HepG2 (cell line): ENCODE data around the gene NXN. TPM values are rescaled to one million over a fixed set of nuclear protein-coding genes. Genes with fewer than 3 reads are reported as not detected.

Experiments
- ATAC-seq: fragments of 200-7000 bp; cut with Tn5 transposase; 3 replicates; pipeline ENCODE4 v1.9.1; 2020; ENCODE audit warnings: mild to moderate bottlenecking, moderate library complexity
- BruUV-seq: library from RNA; stranded (reverse); fragments of 400-500 nt; replicated peaks from 2 replicates; lab custom pipeline; 2021; lab: Mats Ljungman, UMichigan
- CTCF ChIA-PET: fragments of 300-600 bp; formaldehyde crosslinking; extraction: SDS; loops from one replicate; lab custom pipeline; 2021; ENCODE audit warnings: low total read pairs, inconsistent platforms, low intra/inter-chr PET ratio; lab: Yijun Ruan, JAX
- POLR2A ChIA-PET: fragments of 350-600 bp; sonication (Branson Sonifier 250); formaldehyde crosslinking; loops from one replicate; lab custom pipeline; 2020; ENCODE audit warnings: antibody characterized with exemption, inconsistent platforms; lab: Yijun Ruan, JAX
- DNase-seq: peaks from one replicate; pipeline ENCODE4 v3.0.0-alpha.2; 2015; ENCODE audit warnings: low spot score
- FAIRE-seq: peaks from 3 replicates; lab custom pipeline; 2011; peaks lifted over from hg19 to GRCh38; lab: Jason Lieb, UNC
- H2AFZ ChIP-seq: one replicate; pipeline ENCODE4 v1.6.1; 2011; ENCODE audit warnings: low read length, inconsistent platforms
- H3K27ac ChIP-seq: fragments of 300-600 bp; 3 replicates; pipeline ENCODE4 v1.8.0; 2011; ENCODE audit warnings: mixed run types, mild to moderate bottlenecking, mixed read lengths, low read length, inconsistent platforms; ENCODE audit not compliant: insufficient read depth; ENCODE audit errors: extremely low read length
- H3K27me3 ChIP-seq, 2 experiments: fragments of 200-600 bp in 1 of 2; 2 replicates in 1 of 2; 3 replicates in 1 of 2; pipeline versions ENCODE4 v1.6.0 to v1.8.0; 2011; ENCODE audit warnings: low read length in 2 of 2, mild to moderate bottlenecking in 2 of 2, moderate library complexity in 2 of 2, inconsistent platforms in 1 of 2; ENCODE audit not compliant: insufficient read depth in 2 of 2, control insufficient read depth in 1 of 2
- H3K36me3 ChIP-seq, 2 experiments: fragments of 200-600 bp in 1 of 2; replicated peaks in 1 of 2; 2 replicates in 1 of 2; 3 replicates in 1 of 2; pipeline versions ENCODE4 v1.5.1 to v1.8.0; 2011; ENCODE audit warnings: low read length in 2 of 2, inconsistent platforms in 1 of 2; ENCODE audit not compliant: insufficient read depth in 2 of 2, control insufficient read depth in 1 of 2
- H3K4me1 ChIP-seq: 2 replicates; pipeline ENCODE4 v1.5.1; 2012; ENCODE audit warnings: low read length, inconsistent platforms; ENCODE audit not compliant: insufficient read depth
- H3K4me2 ChIP-seq: 2 replicates; pipeline ENCODE4 v1.6.0; 2011; ENCODE audit warnings: low read depth, low read length, inconsistent platforms
- H3K4me3 ChIP-seq, 3 experiments: fragments of 200-600 bp in 1 of 3; sonication (generic), shearing (Covaris generic) in 1 of 3; replicated peaks in 1 of 3; 2 replicates each; pipeline ENCODE4 v1.5.1; 2011 to 2016; ENCODE audit warnings: low read length in 3 of 3, inconsistent platforms in 2 of 3, low read depth in 2 of 3, mild to moderate bottlenecking in 2 of 3, control low read depth in 1 of 3, mixed read lengths in 1 of 3; ENCODE audit not compliant: insufficient read depth in 1 of 3
- H3K79me2 ChIP-seq: one replicate; pipeline ENCODE4 v1.6.1; 2011; ENCODE audit warnings: low read length, inconsistent platforms; ENCODE audit not compliant: insufficient read depth
- H3K9ac ChIP-seq: 2 replicates; pipeline ENCODE4 v1.6.0; 2011; ENCODE audit warnings: mild to moderate bottlenecking, low read depth, low read length, inconsistent platforms; ENCODE audit not compliant: insufficient read depth
- H3K9me3 ChIP-seq: 2 replicates; pipeline ENCODE4 v1.5.1; 2012; ENCODE audit warnings: mild to moderate bottlenecking, low read length
- H4K20me1 ChIP-seq: 2 replicates; pipeline ENCODE4 v1.6.0; 2011; ENCODE audit warnings: inconsistent platforms, mild to moderate bottlenecking, low read length, moderate library complexity; ENCODE audit not compliant: insufficient read depth
- AKAP8 ChIP-seq: sonication (generic); formaldehyde crosslinking; IDR thresholded peaks from 2 replicates; pipeline ENCODE4 v1.5.1; 2020; ENCODE audit warnings: mild to moderate bottlenecking, missing genetic modification reagents
- ATF2 ChIP-seq: sonication (generic); formaldehyde crosslinking; IDR thresholded peaks from 2 replicates; pipeline ENCODE4 v1.4.0; 2020; ENCODE audit warnings: missing genetic modification reagents
- ATF3 ChIP-seq: sonication (generic); formaldehyde crosslinking; IDR thresholded peaks from 2 replicates; pipeline ENCODE4 v1.4.0; 2020; ENCODE audit warnings: missing genetic modification reagents
- E2F2 ChIP-seq: sonication (generic); formaldehyde crosslinking; IDR thresholded peaks from 2 replicates; pipeline ENCODE4 v1.4.0; 2020; ENCODE audit warnings: missing genetic modification reagents, borderline replicate concordance
- FOXC1 ChIP-seq: sonication (generic); formaldehyde crosslinking; IDR thresholded peaks from 2 replicates; pipeline ENCODE4 v1.8.0; 2022; ENCODE audit warnings: mild to moderate bottlenecking, missing genetic modification reagents, borderline replicate concordance
- JUNB ChIP-seq: sonication (generic); formaldehyde crosslinking; IDR thresholded peaks from 2 replicates; pipeline ENCODE4 v1.8.0; 2022; ENCODE audit warnings: missing genetic modification reagents, mild to moderate bottlenecking, borderline replicate concordance
- JUND ChIP-seq: sonication (generic); formaldehyde crosslinking; IDR thresholded peaks from 2 replicates; pipeline ENCODE4 v1.8.0; 2022; ENCODE audit warnings: mild to moderate bottlenecking, missing genetic modification reagents
- KDM3A ChIP-seq: IDR thresholded peaks from 2 replicates; pipeline ENCODE4 v1.6.1; 2018; ENCODE audit warnings: low read depth, missing compliant biosample characterization
- SRF ChIP-seq: IDR thresholded peaks from 2 replicates; pipeline ENCODE4 v1.6.1; 2011; ENCODE audit warnings: mild to moderate bottlenecking, low read depth, low read length, moderate library complexity
- SRY ChIP-seq: sonication (generic); formaldehyde crosslinking; IDR thresholded peaks from 2 replicates; pipeline ENCODE4 v1.8.0; 2022; ENCODE audit warnings: mild to moderate bottlenecking, missing genetic modification reagents
- TBX2 ChIP-seq: sonication (generic); formaldehyde crosslinking; IDR thresholded peaks from 2 replicates; pipeline ENCODE4 v1.5.0; 2020; ENCODE audit warnings: missing genetic modification reagents, mild to moderate bottlenecking, borderline replicate concordance
- ZBTB14 ChIP-seq: sonication (generic); formaldehyde crosslinking; IDR thresholded peaks from 2 replicates; pipeline ENCODE4 v1.4.0; 2020; ENCODE audit warnings: missing genetic modification reagents
- ZNF235 ChIP-seq: sonication (generic); formaldehyde crosslinking; IDR thresholded peaks from 2 replicates; pipeline ENCODE4 v1.8.1; 2023; ENCODE audit warnings: mild to moderate bottlenecking, missing genetic modification reagents, borderline replicate concordance
- ZNF274 ChIP-seq: sonication (generic); formaldehyde crosslinking; IDR thresholded peaks from 2 replicates; pipeline ENCODE4 v1.5.1; 2020; ENCODE audit warnings: mild to moderate bottlenecking, missing genetic modification reagents
- ZNF549 ChIP-seq: sonication (generic); formaldehyde crosslinking; IDR thresholded peaks from 2 replicates; pipeline ENCODE4 v1.5.0; 2020; ENCODE audit warnings: missing genetic modification reagents
- ZNF770 ChIP-seq: sonication (generic); formaldehyde crosslinking; IDR thresholded peaks from 2 replicates; pipeline ENCODE4 v1.5.0; 2020; ENCODE audit warnings: mild to moderate bottlenecking, missing genetic modification reagents
- ZNF83 ChIP-seq: sonication (generic); formaldehyde crosslinking; IDR thresholded peaks from 2 replicates; pipeline ENCODE4 v1.4.0; 2020; ENCODE audit warnings: missing genetic modification reagents, mild to moderate bottlenecking, borderline replicate concordance
- WGBS: methylation state at CpG from one replicate; pipeline ENCODE4 v1.1.6; 2017; ENCODE audit warnings: low lambda C conversion rate; 5-methylcytosine and 5-hydroxymethylcytosine counted together
- in situ Hi-C: cut with HindIII; loops from 2 replicates; pipeline ENCODE4 v1.10.0; 2017; ENCODE audit warnings: low pct_unique_long_range_greater_than_20kb; ENCODE audit not compliant: extremely low pct_ligation_motif_present
- intact Hi-C: fragments of 100-400 bp; cut with micrococcal nuclease; formaldehyde crosslinking; loops from one replicate; pipeline ENCODE4 v1.10.0; 2022; ENCODE audit not compliant: unreplicated experiment
- polyA plus RNA-seq, 8 experiments: library from polyadenylated mRNA; depleted of rRNA in 3 of 8; stranded (reverse) in 7 of 8; unstranded in 1 of 8; fragments of >200 nt; fragmentation: Illumina TruSeq in 4 of 8; extraction: Trizol in 4 of 8; gene quantifications; 2 replicates each; pipeline versions ENCODE4 v1.2.1 to v1.2.3, GENCODE V29; 2011 to 2016; ENCODE audit warnings: low read depth in 4 of 8, missing spikeins in 1 of 8, mixed read lengths in 1 of 8; ENCODE audit not compliant: insufficient read depth in 1 of 8
- total RNA-seq, 5 experiments: library from RNA; depleted of rRNA; stranded (reverse); fragments of >200 nt; fragmentation: Illumina TruSeq; extraction: Trizol; gene quantifications; 2 replicates each; pipeline ENCODE4 v1.2.3, GENCODE V29; 2016; ENCODE audit warnings: low read depth in 1 of 5

The NXN gene
- total and polyA plus RNA-seq, 2 of the 13 experiments (the other 11 are each of a cell fraction or from before 2014, with no cell fraction given): 22.2 to 24.3 TPM

- Histone ChIP-seq H3K27me3 (no peaks in the 10 kb centered on the region), H3K4me3 (no peak overlapping the region), H3K27ac (no peak overlapping the region), H3K79me2 (no peaks in the 10 kb centered on the region), H3K36me3 (peaks cover 1 to 3% of the 10 kb centered on the region in 2 experiments; a peak in 2 of 5 replicates), H3K4me1 (no peaks in the 10 kb centered on the region), H4K20me1 (no peaks in the 10 kb centered on the region), H3K4me2 (no peak overlapping the region), H2AFZ (no peak overlapping the region), H3K9me3 (no peaks in the 10 kb centered on the region), H3K9ac (no peak overlapping the region)
- no peak for TF ChIP-seq SRF
- no peak for TF ChIP-seq JUND (CRISPR knock-in tag)
- no peak for TF ChIP-seq JUNB (CRISPR knock-in tag)
- TF ChIP-seq ATF3 (CRISPR knock-in tag): no peak
- TF ChIP-seq FOXC1 (CRISPR knock-in tag): no peak
- TF ChIP-seq AKAP8 (CRISPR knock-in tag): no peak
- no peak for TF ChIP-seq KDM3A
- TF ChIP-seq ZNF83: no peak
- TF ChIP-seq ZNF549 (CRISPR knock-in tag): no peak
- TF ChIP-seq ZNF235: no peak
- no peak for TF ChIP-seq ZBTB14 (CRISPR knock-in tag)
- TF ChIP-seq SRY (CRISPR knock-in tag): no peak
- TF ChIP-seq E2F2 (CRISPR knock-in tag): no peak
- TF ChIP-seq TBX2 (CRISPR knock-in tag): no peak
- TF ChIP-seq ATF2 (CRISPR knock-in tag): no peak
- no peak for TF ChIP-seq ZNF274 (CRISPR knock-in tag)
- no peak for TF ChIP-seq ZNF770 (CRISPR knock-in tag)
- in situ Hi-C loops: no loop called here
- CTCF ChIA-PET: no interaction called here
- no TSS peak for BruUV-seq
- no peak for DNase-seq
- WGBS: 94% methylated on average over 8 of the region's 10 CpGs
- intact Hi-C loops: no loop called here
- no peak for FAIRE-seq
- ATAC-seq: no peak
- POLR2A ChIA-PET: no interaction called here
Measured at GRCh38 chr17:852349-852748, 127.2 kb downstream of the NXN start.
